HCT116 (cell line): ENCODE data around the gene RCAN2. TPM values are rescaled to one million over a fixed set of nuclear protein-coding genes. Genes with fewer than 3 reads are reported as not detected.

Source experiments
- ATAC-seq: fragments of 200-7000 bp; cut with Tn5 transposase; 2 replicates; pipeline ENCODE4 v1.9.1; 2020; ENCODE audit warnings: mild to moderate bottlenecking, moderate library complexity
- BruUV-seq: library from RNA; stranded (reverse); fragments of 400-500 nt; replicated peaks from 2 replicates; lab custom pipeline; 2021; lab: Mats Ljungman, UMichigan
- CTCF ChIA-PET: fragments of 300-600 bp; sonication (Branson Sonifier 250); formaldehyde crosslinking; loops from one replicate; lab custom pipeline; 2021; ENCODE audit warnings: antibody characterized with exemption; lab: Charles Lee
- POLR2A ChIA-PET: fragments of 300-600, 350-600 bp; sonication (Branson Sonifier 250); formaldehyde crosslinking; loops from one replicate; lab custom pipeline; 2021; ENCODE audit warnings: antibody characterized with exemption; lab: Charles Lee
- RAD21 ChIA-PET, 2 experiments: fragments of 300-600 bp; sonication (Branson Sonifier 250); formaldehyde crosslinking; loops; one replicate each; lab custom pipeline; 2023; ENCODE audit warnings: low total read pairs in 2 of 2; ENCODE audit not compliant: uncharacterized antibody in 2 of 2, unreplicated experiment in 2 of 2, low non-redundant PET in 1 of 2; lab: Charles Lee
- DNase-seq: peaks from one replicate; pipeline ENCODE4 v3.0.0-alpha.2; 2010; ENCODE audit warnings: low read depth, low spot score
- H2AFZ ChIP-seq: fragments of 200-600 bp; shearing (Covaris generic), sonication (generic); 2 replicates; pipeline ENCODE4 v1.6.1; 2017; ENCODE audit warnings: low read depth, mixed run types, mixed read lengths, antibody characterized with exemption, low read length; ENCODE audit not compliant: poor library complexity, severe bottlenecking
- H3K27ac ChIP-seq: 2 replicates; pipeline ENCODE4 v1.5.1; 2012; ENCODE audit warnings: low read depth, low read length
- H3K27me3 ChIP-seq: fragments of 200-600 bp; sonication (generic); 2 replicates; pipeline ENCODE4 v1.6.1; 2016; ENCODE audit warnings: mixed run types, low read length, mixed read lengths; ENCODE audit not compliant: insufficient read depth
- H3K36me3 ChIP-seq, 2 experiments: fragments of 200-500 bp in 1 of 2; fragments of 200-600 bp in 1 of 2; sonication (Bioruptor generic) in 1 of 2; sonication (generic) in 1 of 2; 2 replicates each; pipeline versions ENCODE4 v1.5.1 to v1.6.1; 2014 to 2016; ENCODE audit warnings: low read length in 2 of 2, inconsistent platforms in 1 of 2, mixed read lengths in 1 of 2, mixed run types in 1 of 2; ENCODE audit not compliant: insufficient read depth in 2 of 2, control insufficient read depth in 1 of 2
- H3K4me1 ChIP-seq, 2 experiments: fragments of 200-600 bp in 1 of 2; sonication (generic) in 1 of 2; 2 replicates each; pipeline versions ENCODE4 v1.5.1 to v1.6.1; 2012 to 2017; ENCODE audit warnings: low read length in 2 of 2, inconsistent platforms in 1 of 2, mild to moderate bottlenecking in 1 of 2, mixed read lengths in 1 of 2, mixed run types in 1 of 2, moderate library complexity in 1 of 2; ENCODE audit not compliant: insufficient read depth in 2 of 2, control insufficient read depth in 1 of 2
- H3K4me2 ChIP-seq: fragments of 200-600 bp; sonication (generic); 2 replicates; pipeline ENCODE4 v1.6.1; 2017; ENCODE audit warnings: mixed run types, low read length, mixed read lengths
- H3K4me3 ChIP-seq, 2 experiments: fragments of 200-600 bp in 1 of 2; sonication (generic) in 1 of 2; replicated peaks in 1 of 2; 2 replicates each; pipeline ENCODE4 v1.5.1; 2011 to 2016; ENCODE audit warnings: low read length in 2 of 2, control low read depth in 1 of 2, low read depth in 1 of 2, mild to moderate bottlenecking in 1 of 2, mixed read lengths in 1 of 2, mixed run types in 1 of 2
- H3K79me2 ChIP-seq: fragments of 200-600 bp; sonication (generic); 2 replicates; pipeline ENCODE4 v1.6.1; 2017; ENCODE audit warnings: mild to moderate bottlenecking, mixed run types, low read length, moderate library complexity, mixed read lengths; ENCODE audit not compliant: insufficient read depth
- H3K9ac ChIP-seq: fragments of 200-600 bp; sonication (generic); 2 replicates; pipeline ENCODE4 v1.6.1; 2016; ENCODE audit warnings: low read length, mixed read lengths
- H3K9me2 ChIP-seq: fragments of 200-600 bp; sonication (generic), shearing (Covaris generic); 2 replicates; pipeline ENCODE4 v1.6.1; 2017; ENCODE audit warnings: mixed run types, mild to moderate bottlenecking, moderate library complexity; ENCODE audit not compliant: insufficient read depth
- H3K9me3 ChIP-seq, 2 experiments: fragments of 200-500 bp in 1 of 2; fragments of 200-600 bp in 1 of 2; sonication (Bioruptor generic) in 1 of 2; sonication (generic) in 1 of 2; 2 replicates each; pipeline ENCODE4 v1.6.1; 2014 to 2017; ENCODE audit warnings: low read length in 2 of 2, mixed read lengths in 2 of 2, inconsistent platforms in 1 of 2, low read depth in 1 of 2, mild to moderate bottlenecking in 1 of 2, mixed run types in 1 of 2, moderate library complexity in 1 of 2; ENCODE audit not compliant: control insufficient read depth in 1 of 2, insufficient read depth in 1 of 2
- H4K20me1 ChIP-seq: fragments of 200-600 bp; sonication (generic), shearing (Covaris generic); 2 replicates; pipeline ENCODE4 v1.6.1; 2017; ENCODE audit warnings: mixed run types, mild to moderate bottlenecking, moderate library complexity; ENCODE audit not compliant: insufficient read depth
- ATF3 ChIP-seq: IDR thresholded peaks from 2 replicates; pipeline ENCODE4 v1.6.1; 2012
- CBX3 ChIP-seq: IDR thresholded peaks from 2 replicates; pipeline ENCODE4 v1.6.1; 2012; ENCODE audit warnings: low read depth
- CTCF ChIP-seq, 3 experiments: fragments of 200-600 bp in 1 of 3; sonication (generic) in 1 of 3; IDR thresholded peaks in 2 of 3; conservative IDR thresholded peaks in 1 of 3; 2 replicates each; pipeline ENCODE4 v1.5.1; 2012 to 2017; ENCODE audit warnings: low read depth in 2 of 3, low read length in 2 of 3, antibody characterized with exemption in 1 of 3, borderline replicate concordance in 1 of 3, control low read depth in 1 of 3, mild to moderate bottlenecking in 1 of 3, mixed read lengths in 1 of 3, mixed run types in 1 of 3, moderate library complexity in 1 of 3; ENCODE audit not compliant: insufficient read depth in 1 of 3
- EGR1 ChIP-seq: IDR thresholded peaks from 2 replicates; pipeline ENCODE4 v1.6.1; 2012; ENCODE audit warnings: low read depth
- EZH2 ChIP-seq: fragments of 200-600 bp; sonication (generic); IDR thresholded peaks from 2 replicates; pipeline ENCODE4 v1.6.1; 2017; ENCODE audit warnings: antibody characterized with exemption, mixed run types
- EZH2phosphoT487 ChIP-seq: fragments of 200-600 bp; IDR thresholded peaks from 2 replicates; pipeline ENCODE4 v1.6.1; 2018; ENCODE audit warnings: antibody characterized with exemption, borderline replicate concordance
- FOSL1 ChIP-seq: IDR thresholded peaks from 2 replicates; pipeline ENCODE4 v1.6.1; 2012; ENCODE audit warnings: low read depth
- MAX ChIP-seq: IDR thresholded peaks from 2 replicates; pipeline ENCODE4 v1.6.1; 2012
- REST ChIP-seq: IDR thresholded peaks from 2 replicates; pipeline ENCODE4 v1.6.1; 2012; ENCODE audit warnings: low read depth
- SIN3A ChIP-seq: IDR thresholded peaks from 2 replicates; pipeline ENCODE4 v1.6.1; 2012; ENCODE audit warnings: low read depth
- SRF ChIP-seq: IDR thresholded peaks from 2 replicates; pipeline ENCODE4 v1.6.1; 2012; ENCODE audit warnings: low read depth
- TCF7L2 ChIP-seq: IDR thresholded peaks from 2 replicates; pipeline ENCODE4 v1.7.0; 2011; ENCODE audit warnings: borderline replicate concordance, inconsistent platforms; ENCODE audit not compliant: insufficient read depth, insufficient read length; ENCODE audit errors: extremely low read depth
- ZBTB33 ChIP-seq: IDR thresholded peaks from 2 replicates; pipeline ENCODE4 v1.6.1; 2011; ENCODE audit warnings: mild to moderate bottlenecking, low read length, moderate library complexity; ENCODE audit not compliant: insufficient replicate concordance; ENCODE audit errors: extremely low read depth
- ZFX ChIP-seq: fragments of 450-650 bp; IDR thresholded peaks from 2 replicates; pipeline ENCODE4 v1.6.1; 2017
- ZNF274 ChIP-seq: fragments of 200-500 bp; sonication (Bioruptor generic); IDR thresholded peaks from 2 replicates; pipeline ENCODE4 v1.6.1; 2014; ENCODE audit warnings: mild to moderate bottlenecking, low read depth, low read length, inconsistent platforms
- intact Hi-C: fragments of 100-400 bp; cut with micrococcal nuclease; formaldehyde crosslinking; loops from 2 replicates; pipeline ENCODE4 v1.10.0; 2022
- total RNA-seq: library from RNA; stranded (reverse); gene quantifications from one replicate; pipeline ENCODE4 v1.2.1, GENCODE V29; 2021; ENCODE audit not compliant: unreplicated experiment

The RCAN2 gene
- total RNA-seq, 1 experiment from 2014 or later: 0.57 TPM

- RAD21 ChIA-PET: no interaction called here
- Histone ChIP-seq H3K9me2 (no peaks in the 10 kb centered on the region), H3K27ac (no peak overlapping the region), H2AFZ (no peak overlapping the region), H3K36me3 (no peaks in the 10 kb centered on the region), H3K9me3 (no peaks in the 10 kb centered on the region), H4K20me1 (no peaks in the 10 kb centered on the region)
- CTCF ChIA-PET: no interaction called here
- POLR2A ChIA-PET: no interaction called here
- no TSS peak for BruUV-seq
- no peak for TF ChIP-seq REST
- no peak for TF ChIP-seq SRF
- no peak for TF ChIP-seq FOSL1
- no peak for TF ChIP-seq ZFX
- no peak for TF ChIP-seq SIN3A
- TF ChIP-seq EGR1: no peak
- TF ChIP-seq MAX: no peak
- no peak for TF ChIP-seq TCF7L2
- no peak for TF ChIP-seq CTCF (IDR thresholded peaks at IDR 0.05 in 2 of 3, conservative IDR thresholded peaks at IDR 0.05 in 1 of 3; ENCODE audit: borderline replicate concordance in 1 of 3, insufficient read depth in 1 of 3, low read depth in 2 of 3, low read length in 2 of 3)
- no peak for TF ChIP-seq ATF3
- TF ChIP-seq ZNF274: no peak
- no peak for TF ChIP-seq EZH2phosphoT487
- TF ChIP-seq CBX3: no peak
- TF ChIP-seq EZH2: no peak
- TF ChIP-seq ZBTB33: no peak
- TF ChIP-seq, all 23 proteins: peak for 0
- Histone ChIP-seq H3K9ac (no peak overlapping the region), H3K4me2 (no peak overlapping the region), H3K27me3 (no peaks in the 10 kb centered on the region), H3K79me2 (no peaks in the 10 kb centered on the region), H3K4me1 (0 out of 4 replicates have a peak, but pooled peaks cover 0 to 3% of the 10 kb centered on the region in 2 experiments), H3K4me3 (no peak overlapping the region)
- peak; percentile 30 for ATAC-seq
- intact Hi-C loops: no loop called here
- DNase-seq: no peak
Measured at GRCh38 chr6:46378882-46379416, 112.3 kb downstream of the RCAN2 start.
